OCI-LY7 (cell line): ENCODE results near the gene PRSS48. TPM values are rescaled to one million over a fixed set of nuclear protein-coding genes. Genes with fewer than 3 reads are reported as not detected.

Source experiments
- BruUV-seq: library from RNA; stranded (reverse); fragments of 400-500 nt; replicated peaks from 2 replicates; lab custom pipeline; 2021; lab: Mats Ljungman, UMichigan
- CTCF ChIA-PET: fragments of 300-600 bp; sonication (Branson Sonifier 250); formaldehyde crosslinking; loops from one replicate; lab custom pipeline; 2022; ENCODE audit warnings: antibody characterized with exemption; ENCODE audit not compliant: unreplicated experiment; lab: Charles Lee
- POLR2A ChIA-PET: fragments of 300-600 bp; sonication (Branson Sonifier 250); formaldehyde crosslinking; loops from one replicate; lab custom pipeline; 2022; ENCODE audit warnings: antibody characterized with exemption; lab: Charles Lee
- DNase-seq: peaks from one replicate; pipeline ENCODE4 v3.0.0-alpha.2; 2015; ENCODE audit warnings: low spot score
- H2AFZ ChIP-seq: fragments of 200-600 bp; sonication (generic), shearing (Covaris generic); 2 replicates; pipeline ENCODE4 v1.6.1; 2014; ENCODE audit warnings: mild to moderate bottlenecking, antibody characterized with exemption, low read length, moderate library complexity
- H3K27ac ChIP-seq: fragments of 200-600 bp; sonication (generic); 2 replicates; pipeline ENCODE4 v1.5.1; 2014; ENCODE audit warnings: mixed run types, low read depth, mild to moderate bottlenecking, moderate library complexity, low read length, inconsistent platforms; ENCODE audit not compliant: poor library complexity, severe bottlenecking
- H3K36me3 ChIP-seq: fragments of 200-600 bp; sonication (generic); 2 replicates; pipeline ENCODE4 v1.6.1; 2014; ENCODE audit warnings: mild to moderate bottlenecking, antibody characterized with exemption, low read length, moderate library complexity, mixed read lengths; ENCODE audit not compliant: insufficient read depth
- H3K4me1 ChIP-seq: fragments of 200-600 bp; sonication (generic); 2 replicates; pipeline ENCODE4 v1.5.1; 2014; ENCODE audit warnings: mild to moderate bottlenecking, low read length; ENCODE audit not compliant: insufficient read depth, poor library complexity, severe bottlenecking
- H3K4me2 ChIP-seq: fragments of 200-600 bp; sonication (generic); 2 replicates; pipeline ENCODE4 v1.6.1; 2014; ENCODE audit warnings: mild to moderate bottlenecking, low read length
- H3K4me3 ChIP-seq: fragments of 200-600 bp; sonication (generic); 2 replicates; pipeline ENCODE4 v1.5.1; 2014; ENCODE audit warnings: mild to moderate bottlenecking, low read depth, low read length; ENCODE audit not compliant: poor library complexity, severe bottlenecking
- H3K79me2 ChIP-seq: fragments of 200-600 bp; sonication (generic); 2 replicates; pipeline ENCODE4 v1.6.1; 2016; ENCODE audit warnings: low read depth, mild to moderate bottlenecking, low read length, moderate library complexity, mixed read lengths; ENCODE audit not compliant: insufficient read depth
- H3K9me2 ChIP-seq: fragments of 200-600 bp; sonication (generic); 2 replicates; pipeline ENCODE4 v1.6.1; 2016; ENCODE audit warnings: mild to moderate bottlenecking, low read length, mixed read lengths; ENCODE audit not compliant: insufficient read depth
- H3K9me3 ChIP-seq: fragments of 200-600 bp; sonication (generic); 2 replicates; pipeline ENCODE4 v1.6.1; 2014; ENCODE audit warnings: mild to moderate bottlenecking, mixed run types, low read length, mixed read lengths
- H4K20me1 ChIP-seq: fragments of 200-600 bp; sonication (generic); 2 replicates; pipeline ENCODE4 v1.6.1; 2014; ENCODE audit warnings: mild to moderate bottlenecking, antibody characterized with exemption, low read length, moderate library complexity, mixed read lengths; ENCODE audit not compliant: insufficient read depth
- CTCF ChIP-seq: fragments of 200-600 bp; sonication (generic); conservative IDR thresholded peaks from 2 replicates; pipeline ENCODE4 v1.5.1; 2014; ENCODE audit warnings: mild to moderate bottlenecking, antibody characterized with exemption, low read length, moderate library complexity, mixed read lengths
- EZH2phosphoT487 ChIP-seq: fragments of 200-600 bp; sonication (generic); IDR thresholded peaks from 2 replicates; pipeline ENCODE4 v1.6.1; 2018; ENCODE audit warnings: low read depth, borderline replicate concordance, mild to moderate bottlenecking, mixed run types, antibody characterized with exemption, low read length, moderate library complexity, mixed read lengths
- intact Hi-C: fragments of 100-400 bp; cut with micrococcal nuclease; formaldehyde crosslinking; loops from one replicate; pipeline ENCODE4 v1.10.0; 2022; ENCODE audit not compliant: unreplicated experiment
- total RNA-seq, 2 experiments: library from RNA; depleted of rRNA in 1 of 2; stranded (reverse); fragments of >200 nt in 1 of 2; shearing (Covaris generic) in 1 of 2; gene quantifications; 2 replicates each; pipeline ENCODE4 v1.2.3, GENCODE V29; 2014 to 2022

PRSS48 gene
- total RNA-seq, 2 experiments from 2014 or later, result not detected

- no peaks in the 10 kb centered on the region for H3K9me3 ChIP-seq
- H3K4me2 ChIP-seq, result no peak overlapping the region
- intact Hi-C loops, result no loop called here
- ChIA-PET CTCF (no interaction called here), POLR2A (interaction anchor here (1.2 kb wide), 1 partner anchor 22 kb away, joined by 3 read pairs; no protein-coding TSS in a partner anchor)
- no peak for DNase-seq
- H3K9me2 ChIP-seq, result no peaks in the 10 kb centered on the region
- no peak overlapping the region for H2AFZ ChIP-seq
- no peak overlapping the region for H3K4me3 ChIP-seq
- H3K36me3 ChIP-seq, result no peaks in the 10 kb centered on the region
- TF ChIP-seq EZH2phosphoT487, result no peak
- no peak for TF ChIP-seq CTCF
- no TSS peak for BruUV-seq
- no peaks in the 10 kb centered on the region for H3K4me1 ChIP-seq
- no peak overlapping the region for H3K27ac ChIP-seq
- no peaks in the 10 kb centered on the region for H4K20me1 ChIP-seq
- H3K79me2 ChIP-seq, result no peaks in the 10 kb centered on the region
Observed at GRCh38 chr4:151247395-151247794, 29.6 kb upstream of the PRSS48 start.

- H3K79me2 ChIP-seq, result no peaks in the 10 kb centered on the region
- no peak overlapping the region for H3K4me2 ChIP-seq
- no peaks in the 10 kb centered on the region for H3K9me3 ChIP-seq
- H3K27ac ChIP-seq, result no peak overlapping the region
- H4K20me1 ChIP-seq, result no peaks in the 10 kb centered on the region
- TF ChIP-seq EZH2phosphoT487 (no peak), CTCF (no peak)
- ChIA-PET POLR2A (interaction anchor here (1.2 kb wide), 1 partner anchor 21 kb away, joined by 3 read pairs; no protein-coding TSS in a partner anchor), CTCF (no interaction called here)
- H3K4me1 ChIP-seq, result no peaks in the 10 kb centered on the region
- intact Hi-C loops, result no loop called here
- DNase-seq, result no peak
- H2AFZ ChIP-seq, result no peak overlapping the region
- no TSS peak for BruUV-seq
- H3K9me2 ChIP-seq, result no peaks in the 10 kb centered on the region
- no peaks in the 10 kb centered on the region for H3K36me3 ChIP-seq
- no peak overlapping the region for H3K4me3 ChIP-seq
Observed at GRCh38 chr4:151248519-151248918, 28.4 kb upstream of the PRSS48 start.

- Histone ChIP-seq H3K79me2 (no peaks in the 10 kb centered on the region), H3K9me3 (no peaks in the 10 kb centered on the region), H2AFZ (no peak overlapping the region), H4K20me1 (no peaks in the 10 kb centered on the region), H3K27ac (no peak overlapping the region), H3K4me1 (no peaks in the 10 kb centered on the region), H3K4me2 (no peak overlapping the region), H3K9me2 (no peaks in the 10 kb centered on the region), H3K36me3 (no peaks in the 10 kb centered on the region), H3K4me3 (no peak overlapping the region)
- TF ChIP-seq CTCF (no peak), EZH2phosphoT487 (no peak)
- intact Hi-C loops, result no loop called here
- no TSS peak for BruUV-seq
- ChIA-PET CTCF (no interaction called here), POLR2A (no interaction called here)
- no peak for DNase-seq
Observed at GRCh38 chr4:151250706-151251105, 26.3 kb upstream of the PRSS48 start.
